Progenitor cell of endocrine pancreas (in vitro differentiated cells): ENCODE results near the gene TMEM115. TPM values are rescaled to one million over a fixed set of nuclear protein-coding genes. Genes with fewer than 3 reads are reported as not detected.

ENCODE experiments used
- DNase-seq: peaks from one replicate; pipeline ENCODE4 v3.0.0; 2021; ENCODE audit warnings: low spot score; ENCODE audit not compliant: unreplicated experiment
- H3K27ac Mint-ChIP-seq: 2 replicates; pipeline ENCODE4 v1.8.0; 2021; ENCODE audit warnings: mild to moderate bottlenecking, moderate library complexity, mixed read lengths
- H3K27me3 Mint-ChIP-seq: 2 replicates; pipeline ENCODE4 v1.8.0; 2021; ENCODE audit warnings: mixed read lengths
- H3K36me3 Mint-ChIP-seq: 2 replicates; pipeline ENCODE4 v1.8.0; 2022; ENCODE audit warnings: mixed read lengths; ENCODE audit not compliant: insufficient read depth
- H3K4me1 Mint-ChIP-seq: 2 replicates; pipeline ENCODE4 v1.8.0; 2021; ENCODE audit warnings: low read depth, mixed read lengths
- H3K4me3 Mint-ChIP-seq: 2 replicates; pipeline ENCODE4 v1.8.0; 2021; ENCODE audit warnings: low read depth, mild to moderate bottlenecking, moderate library complexity, mixed read lengths
- H3K9me3 Mint-ChIP-seq: 2 replicates; pipeline ENCODE4 v1.8.0; 2021; ENCODE audit warnings: low read depth, mixed read lengths
- CTCF ChIP-seq: fragments of 200-600 bp; sonication (generic); IDR thresholded peaks from one replicate; pipeline ENCODE4 v1.5.0; 2021; ENCODE audit warnings: antibody characterized with exemption, mild to moderate bottlenecking; ENCODE audit not compliant: unreplicated experiment
- total RNA-seq: library from RNA; stranded (reverse); gene quantifications from 2 replicates; pipeline ENCODE4 v1.2.1, GENCODE V29; 2021

Gene TMEM115
- total RNA-seq, 1 donor from 2014 or later: 33.0 TPM

GRCh38 chr3:50382722-50383121 is 23.4 kb upstream of the TMEM115 start:
- Mint-ChIP-seq H3K4me1 (peaks cover 12% of the 10 kb centered on the region), H3K36me3 (no peaks in the 10 kb centered on the region), H3K9me3 (no peaks in the 10 kb centered on the region), H3K4me3 (no peak overlapping the region), H3K27ac (no peak overlapping the region), H3K27me3 (peaks cover 6% of the 10 kb centered on the region)
- DNase-seq: no peak
- no peak for TF ChIP-seq CTCF

GRCh38 chr3:50381383-50381782 is 22.1 kb upstream of the TMEM115 start:
- peaks cover 6% of the 10 kb centered on the region for H3K27me3 Mint-ChIP-seq
- peaks cover 12% of the 10 kb centered on the region for H3K4me1 Mint-ChIP-seq
- no peak overlapping the region for H3K27ac Mint-ChIP-seq
- H3K9me3 Mint-ChIP-seq: no peaks in the 10 kb centered on the region
- no peak overlapping the region for H3K4me3 Mint-ChIP-seq
- no peak for DNase-seq
- no peak for TF ChIP-seq CTCF
- no peaks in the 10 kb centered on the region for H3K36me3 Mint-ChIP-seq

- Mint-ChIP-seq H3K36me3 (no peaks in the 10 kb centered on the region), H3K27me3 (peaks cover 6% of the 10 kb centered on the region), H3K27ac (no peak overlapping the region), H3K4me1 (peaks cover 12% of the 10 kb centered on the region), H3K4me3 (no peak overlapping the region), H3K9me3 (no peaks in the 10 kb centered on the region)
- no peak for DNase-seq
- no peak for TF ChIP-seq CTCF
Measured at GRCh38 chr3:50380405-50381085, 21.2 kb upstream of the TMEM115 start.

GRCh38 chr3:50378757-50379156 is 19.4 kb upstream of the TMEM115 start:
- H3K27ac Mint-ChIP-seq: no peak overlapping the region
- no peaks in the 10 kb centered on the region for H3K36me3 Mint-ChIP-seq
- H3K4me3 Mint-ChIP-seq: no peak overlapping the region

GRCh38 chr3:50378024-50378423 is 18.7 kb upstream of the TMEM115 start:
- no peak for TF ChIP-seq CTCF
- Mint-ChIP-seq H3K9me3 (no peaks in the 10 kb centered on the region), H3K36me3 (no peaks in the 10 kb centered on the region), H3K4me1 (peaks cover 14% of the 10 kb centered on the region), H3K27ac (no peak overlapping the region), H3K4me3 (no peak overlapping the region), H3K27me3 (peaks cover 3% of the 10 kb centered on the region)
- DNase-seq: no peak

More at GRCh38 chr3:50378757-50379156, 19.4 kb upstream of the TMEM115 start:
- H3K27me3 Mint-ChIP-seq: peaks cover 3% of the 10 kb centered on the region
- no peak for TF ChIP-seq CTCF
- peaks cover 12% of the 10 kb centered on the region for H3K4me1 Mint-ChIP-seq
- no peaks in the 10 kb centered on the region for H3K9me3 Mint-ChIP-seq
- no peak for DNase-seq
